Fibroblast of the aortic adventitia (primary cell): ENCODE results near the gene SLAIN2. TPM values are rescaled to one million over a fixed set of nuclear protein-coding genes. Genes with fewer than 3 reads are reported as not detected.

ENCODE experiments used
- DNase-seq: peaks from one replicate; pipeline ENCODE4 v3.0.0-alpha.2; 2010; ENCODE audit warnings: low read depth
- H3K4me3 ChIP-seq: 2 replicates; pipeline ENCODE4 v1.5.1; 2011; ENCODE audit warnings: low read depth, mild to moderate bottlenecking, control low read depth, low read length, moderate library complexity
- CTCF ChIP-seq: IDR thresholded peaks from 2 replicates; pipeline ENCODE4 v1.5.1; 2011; ENCODE audit warnings: mild to moderate bottlenecking, low read length, control low read depth, inconsistent platforms; ENCODE audit not compliant: insufficient read depth
- total RNA-seq: library from RNA; depleted of rRNA; stranded (reverse); fragments of >200 nt; gene quantifications from 2 replicates; pipeline ENCODE4 v1.2.3, GENCODE V29; 2012; ENCODE audit warnings: low replicate concordance

SLAIN2 gene
- total RNA-seq, 1 donor: 93.5 TPM

GRCh38 chr4:48462363-48462762 lies 121.0 kb downstream of the SLAIN2 start:
- H3K4me3 ChIP-seq: no peak overlapping the region
- no peak for DNase-seq
- TF ChIP-seq CTCF: no peak

GRCh38 chr4:48467442-48467841 lies 126.1 kb downstream of the SLAIN2 start:
- TF ChIP-seq CTCF: no peak
- no peak overlapping the region for H3K4me3 ChIP-seq
- DNase-seq: no peak

GRCh38 chr4:48467891-48468290 lies 126.6 kb downstream of the SLAIN2 start:
- TF ChIP-seq CTCF: no peak
- no peak overlapping the region for H3K4me3 ChIP-seq

GRCh38 chr4:48470137-48470536 lies 128.8 kb downstream of the SLAIN2 start:
- no peak for TF ChIP-seq CTCF
- no peak for DNase-seq
- no peak overlapping the region for H3K4me3 ChIP-seq

More at GRCh38 chr4:48467891-48468290, 126.6 kb downstream of the SLAIN2 start:
- DNase-seq: no peak

GRCh38 chr4:48470570-48470969 lies 129.2 kb downstream of the SLAIN2 start:
- no peak for TF ChIP-seq CTCF
- DNase-seq: no peak
- no peak overlapping the region for H3K4me3 ChIP-seq

GRCh38 chr4:48472794-48473193 lies 131.5 kb downstream of the SLAIN2 start:
- DNase-seq: no peak
- no peak overlapping the region for H3K4me3 ChIP-seq
- no peak for TF ChIP-seq CTCF

- no peak for TF ChIP-seq CTCF
- no peak for DNase-seq
- no peak overlapping the region for H3K4me3 ChIP-seq
These were observed 134.4 kb downstream of the SLAIN2 start for GRCh38 chr4:48475770-48476169.
